Measurements from ENCODE around the gene NOB1.

NOB1 gene

DNA sequence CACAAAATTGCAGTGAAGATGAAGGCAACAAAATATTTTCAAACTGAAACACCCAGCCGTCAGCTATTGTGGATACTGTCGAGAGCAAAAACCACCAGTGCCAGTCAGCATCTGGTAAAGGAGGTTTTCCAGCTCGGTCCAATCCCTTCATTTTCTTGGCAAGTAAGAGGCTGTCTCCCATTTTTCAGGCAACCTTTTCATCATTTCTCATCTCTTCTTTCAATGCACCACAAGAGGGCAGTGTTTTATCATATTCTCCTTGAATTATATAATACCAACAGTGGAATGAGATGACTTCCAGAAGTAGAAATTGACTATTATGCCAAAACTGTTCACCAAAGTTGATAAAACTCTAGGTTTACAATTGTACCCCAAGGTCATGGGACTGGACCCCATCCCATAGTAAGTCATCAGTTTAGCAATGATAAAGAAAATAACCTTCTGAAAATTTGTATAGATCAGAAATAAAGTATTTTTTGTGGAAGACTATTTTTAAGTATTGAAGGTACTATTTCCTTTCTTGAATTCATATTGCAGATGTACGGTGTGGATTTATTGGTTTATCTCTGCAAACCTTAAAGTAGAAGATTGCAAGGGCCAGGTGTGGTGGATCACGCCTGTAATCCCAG lies 45.2 kb downstream of the NOB1 start:
- TF ChIP-seq, protein P1, sequence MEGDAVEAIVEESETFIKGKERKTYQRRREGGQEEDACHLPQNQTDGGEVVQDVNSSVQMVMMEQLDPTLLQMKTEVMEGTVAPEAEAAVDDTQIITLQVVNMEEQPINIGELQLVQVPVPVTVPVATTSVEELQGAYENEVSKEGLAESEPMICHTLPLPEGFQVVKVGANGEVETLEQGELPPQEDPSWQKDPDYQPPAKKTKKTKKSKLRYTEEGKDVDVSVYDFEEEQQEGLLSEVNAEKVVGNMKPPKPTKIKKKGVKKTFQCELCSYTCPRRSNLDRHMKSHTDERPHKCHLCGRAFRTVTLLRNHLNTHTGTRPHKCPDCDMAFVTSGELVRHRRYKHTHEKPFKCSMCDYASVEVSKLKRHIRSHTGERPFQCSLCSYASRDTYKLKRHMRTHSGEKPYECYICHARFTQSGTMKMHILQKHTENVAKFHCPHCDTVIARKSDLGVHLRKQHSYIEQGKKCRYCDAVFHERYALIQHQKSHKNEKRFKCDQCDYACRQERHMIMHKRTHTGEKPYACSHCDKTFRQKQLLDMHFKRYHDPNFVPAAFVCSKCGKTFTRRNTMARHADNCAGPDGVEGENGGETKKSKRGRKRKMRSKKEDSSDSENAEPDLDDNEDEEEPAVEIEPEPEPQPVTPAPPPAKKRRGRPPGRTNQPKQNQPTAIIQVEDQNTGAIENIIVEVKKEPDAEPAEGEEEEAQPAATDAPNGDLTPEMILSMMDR (IDR thresholded peaks at IDR 0.05) = peak; percentile 32
- no peak for DNase-seq (ENCODE audit: low spot score)
- Histone ChIP-seq H3K4me3 (no peak overlapping the region), H3K27ac (peak overlapping the region in 1 of 2 donors; percentile 5)

GRCh38 chr16:69707920-69708683 lies 46.6 kb downstream of the NOB1 start:
- no peak overlapping the region for H3K27ac ChIP-seq
- no peak overlapping the region for H3K4me3 ChIP-seq
- DNase-seq (ENCODE audit: low spot score) = no peak
- TF ChIP-seq, protein P1 (IDR thresholded peaks at IDR 0.05) = no peak

DNA sequence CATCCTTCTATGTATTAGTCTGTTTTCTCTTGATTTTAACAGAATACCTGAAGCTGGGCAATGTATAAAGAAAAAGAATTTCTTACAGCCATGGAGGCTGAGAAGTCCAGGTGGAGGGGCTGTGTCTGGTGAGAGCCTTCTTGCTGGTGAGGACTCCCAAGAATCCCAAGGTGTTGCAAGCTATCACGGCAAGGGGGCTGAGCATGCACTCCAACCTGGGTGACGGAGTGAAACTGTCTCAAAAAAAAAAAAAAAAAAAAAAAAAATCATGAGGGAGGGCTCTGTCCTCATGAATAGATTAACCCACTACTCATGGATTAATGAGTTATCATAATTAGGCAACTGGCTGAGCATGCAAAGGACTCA lies 47.8 kb downstream of the NOB1 start:
- TF ChIP-seq, protein P1 (IDR thresholded peaks at IDR 0.05) = no peak
- H3K27ac ChIP-seq = no peak overlapping the region

DNA sequence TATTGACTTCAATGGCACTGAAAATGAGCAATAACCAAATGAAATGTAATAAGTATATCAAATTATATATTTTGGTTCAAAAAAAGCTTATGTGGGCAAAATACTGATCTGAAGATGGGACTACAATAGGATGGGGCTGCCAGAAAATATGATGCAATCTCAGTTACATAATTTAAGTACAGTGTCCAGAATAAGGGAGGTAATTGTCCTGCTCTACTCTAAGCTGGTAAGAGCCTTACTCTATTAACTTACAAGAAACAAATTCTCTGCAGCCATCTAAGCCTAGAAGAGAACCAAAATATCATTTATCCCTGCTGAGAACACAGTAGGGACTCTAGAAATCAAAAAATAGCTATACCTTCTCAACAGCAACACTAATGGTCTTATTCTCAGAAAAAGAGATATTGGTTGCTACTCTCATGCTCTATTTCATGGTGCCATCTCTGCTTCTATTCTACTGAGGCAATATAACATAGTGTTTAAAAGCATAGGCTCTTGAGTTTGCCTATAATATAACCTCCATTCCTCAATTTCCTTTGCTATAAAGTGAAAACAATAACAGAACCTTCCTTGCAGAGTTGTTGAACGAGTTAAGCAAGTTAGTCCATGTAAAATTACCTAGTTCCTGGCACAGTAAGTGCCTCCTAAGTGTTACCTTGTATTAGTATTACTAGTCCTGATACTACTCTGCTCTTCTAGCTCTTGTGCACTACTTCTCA lies 48.3 kb downstream of the NOB1 start:
- TF ChIP-seq, protein P1 (IDR thresholded peaks at IDR 0.05) = no peak
- no peak for DNase-seq (ENCODE audit: low spot score)
- Histone ChIP-seq H3K4me3 (no peak overlapping the region), H3K27ac (no peak overlapping the region)

More for the DNA sequence above, 47.8 kb downstream of the NOB1 start:
- no peak for DNase-seq (ENCODE audit: low spot score)
- no peak overlapping the region for H3K4me3 ChIP-seq

DNA sequence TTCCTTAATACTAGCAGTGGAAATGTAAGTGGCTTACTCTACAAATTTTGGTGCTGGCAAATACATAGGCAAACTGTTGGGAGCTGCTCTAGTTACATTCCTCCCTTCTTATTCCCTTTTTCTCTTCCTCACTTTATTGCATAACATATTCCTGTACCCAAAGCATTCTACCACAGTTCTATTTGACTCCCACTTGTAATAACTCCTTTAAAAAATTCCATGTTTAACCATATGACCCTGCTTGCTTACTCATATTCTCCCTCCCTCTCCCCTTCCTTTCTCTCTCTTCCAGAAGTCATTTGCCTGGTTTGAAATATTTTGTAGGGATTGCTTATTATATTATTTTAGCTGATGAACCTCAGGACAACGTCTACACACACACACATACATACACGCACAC lies 51.1 kb downstream of the NOB1 start:
- Histone ChIP-seq H3K4me3 (no peak overlapping the region), H3K27ac (no peak overlapping the region)
- TF ChIP-seq, protein P1 (IDR thresholded peaks at IDR 0.05) = no peak
- DNase-seq (ENCODE audit: low spot score) = no peak

- no peak for DNase-seq (ENCODE audit: low spot score)
- Histone ChIP-seq H3K4me3 (no peak overlapping the region), H3K27ac (no peak overlapping the region)
- TF ChIP-seq, protein P1 (IDR thresholded peaks at IDR 0.05) = no peak
Observed at GRCh38 chr16:69701866-69702265, 52.9 kb downstream of the NOB1 start.

Measured in coronary artery (tissue), 2 donors.